ENCODE data around the gene PRSS2.

GRCh38 chr7:142773230-142773629 lies 2.5 kb downstream of the PRSS2 start:
- TF ChIP-seq POLR2A (IDR thresholded peaks at IDR 0.05; ENCODE audit: low read depth, low read length) (no peak), MAX (IDR thresholded peaks at IDR 0.05; ENCODE audit: insufficient read depth, insufficient read length) (no peak), CTCF (IDR thresholded peaks at IDR 0.05; ENCODE audit: extremely low read depth in 1 of 2, insufficient read depth in 1 of 2, low read depth in 1 of 2, low read length in 2 of 2) (no peak), POLR2AphosphoS5 (IDR thresholded peaks at IDR 0.05; ENCODE audit: insufficient read depth, low read depth, low read length) (no peak), EZH2 (IDR thresholded peaks at IDR 0.05; ENCODE audit: borderline replicate concordance, low read depth, low read length, severe bottlenecking) (no peak), GATA2 (IDR thresholded peaks at IDR 0.05; ENCODE audit: insufficient read depth, insufficient read length, low read depth, low read length) (no peak)
